DND-41 (cell line): ENCODE results near the gene LMO1.

Experiments used
- ATAC-seq: fragments of 200-7000 bp; cut with Tn5 transposase; 3 replicates; pipeline ENCODE4 v1.9.1; 2021; ENCODE audit warnings: low read depth; ENCODE audit not compliant: insufficient read depth
- DNase-seq: peaks from one replicate; pipeline ENCODE4 v3.0.0-alpha.2; 2020
- H2AFZ ChIP-seq: 2 replicates; pipeline ENCODE4 v1.6.0; 2012; ENCODE audit warnings: low read depth, low read length
- H3K27ac ChIP-seq: 2 replicates; pipeline ENCODE4 v1.5.1; 2012; ENCODE audit warnings: low read length, inconsistent platforms
- H3K27me3 ChIP-seq: fragments of 200-600 bp; sonication (generic); 2 replicates; pipeline ENCODE4 v1.6.0; 2012; ENCODE audit warnings: low read length, mild to moderate bottlenecking, inconsistent platforms; ENCODE audit not compliant: insufficient read depth, poor library complexity
- H3K36me3 ChIP-seq: 2 replicates; pipeline ENCODE4 v1.5.1; 2012; ENCODE audit warnings: low read length, inconsistent platforms; ENCODE audit not compliant: insufficient read depth
- H3K4me1 ChIP-seq: 2 replicates; pipeline ENCODE4 v1.5.1; 2012; ENCODE audit warnings: mild to moderate bottlenecking, low read length; ENCODE audit not compliant: insufficient read depth
- H3K4me2 ChIP-seq: 2 replicates; pipeline ENCODE4 v1.6.0; 2012; ENCODE audit warnings: mild to moderate bottlenecking, moderate library complexity, low read length, inconsistent platforms; ENCODE audit not compliant: insufficient read depth
- H3K4me3 ChIP-seq, 2 experiments: fragments of 200-600 bp in 1 of 2; shearing (Covaris generic) in 1 of 2; 2 replicates each; pipeline ENCODE4 v1.5.1; 2012 to 2016; ENCODE audit warnings: inconsistent platforms in 2 of 2, low read length in 2 of 2, mild to moderate bottlenecking in 2 of 2, low read depth in 1 of 2, moderate library complexity in 1 of 2
- H3K79me2 ChIP-seq: 2 replicates; pipeline ENCODE4 v1.6.0; 2012; ENCODE audit warnings: low read length, inconsistent platforms; ENCODE audit not compliant: insufficient read depth
- H3K9ac ChIP-seq: 2 replicates; pipeline ENCODE4 v1.6.0; 2012; ENCODE audit warnings: low read depth, mild to moderate bottlenecking, inconsistent platforms, low read length, moderate library complexity
- H3K9me3 ChIP-seq: 2 replicates; pipeline ENCODE4 v1.5.1; 2012; ENCODE audit warnings: low read length, moderate library complexity, mild to moderate bottlenecking, inconsistent platforms; ENCODE audit not compliant: insufficient read depth, severe bottlenecking
- H4K20me1 ChIP-seq: 2 replicates; pipeline ENCODE4 v1.6.0; 2012; ENCODE audit warnings: low read length; ENCODE audit not compliant: insufficient read depth
- CTCF ChIP-seq: IDR thresholded peaks from 2 replicates; pipeline ENCODE4 v1.5.1; 2012; ENCODE audit warnings: borderline replicate concordance, low read length, moderate library complexity, mild to moderate bottlenecking; ENCODE audit not compliant: poor library complexity, severe bottlenecking; ENCODE audit errors: extremely low read depth
- EZH2 ChIP-seq: IDR thresholded peaks from 3 replicates; pipeline ENCODE4 v1.6.1; 2012; ENCODE audit warnings: borderline replicate concordance, low read depth, mild to moderate bottlenecking, moderate library complexity, low read length, inconsistent platforms; ENCODE audit not compliant: severe bottlenecking

Gene LMO1

GRCh38 chr11:8296872-8297271, 33.2 kb upstream of the LMO1 start:
- no peak overlapping the region for H3K4me2 ChIP-seq
- no peaks in the 10 kb centered on the region for H3K27me3 ChIP-seq
- H3K4me3 ChIP-seq: no peak overlapping the region
- TF ChIP-seq EZH2: no peak
- TF ChIP-seq CTCF: no peak
- no peak overlapping the region for H2AFZ ChIP-seq
- no peaks in the 10 kb centered on the region for H3K36me3 ChIP-seq
- H3K27ac ChIP-seq: no peak overlapping the region
- no peaks in the 10 kb centered on the region for H3K79me2 ChIP-seq
- no peak for DNase-seq
- H3K9me3 ChIP-seq: no peaks in the 10 kb centered on the region
- H3K9ac ChIP-seq: no peak overlapping the region
- no peaks in the 10 kb centered on the region for H3K4me1 ChIP-seq
- H4K20me1 ChIP-seq: no peaks in the 10 kb centered on the region
- no peak for ATAC-seq

- Histone ChIP-seq H3K79me2 (no peaks in the 10 kb centered on the region), H3K4me1 (no peaks in the 10 kb centered on the region), H3K27me3 (no peaks in the 10 kb centered on the region), H3K4me3 (no peak overlapping the region), H3K9me3 (no peaks in the 10 kb centered on the region), H2AFZ (no peak overlapping the region), H3K4me2 (no peak overlapping the region), H4K20me1 (no peaks in the 10 kb centered on the region), H3K9ac (no peak overlapping the region), H3K27ac (no peak overlapping the region), H3K36me3 (no peaks in the 10 kb centered on the region)
- no peak for TF ChIP-seq EZH2
- no peak for TF ChIP-seq CTCF
- DNase-seq (no peak), ATAC-seq (no peak)
Measured at GRCh38 chr11:8296038-8296649, 32.5 kb upstream of the LMO1 start.

GRCh38 chr11:8294251-8294935, 30.7 kb upstream of the LMO1 start:
- Histone ChIP-seq H3K4me3 (no peak overlapping the region), H3K9me3 (no peaks in the 10 kb centered on the region), H3K36me3 (no peaks in the 10 kb centered on the region), H2AFZ (no peak overlapping the region), H3K27me3 (no peaks in the 10 kb centered on the region), H3K4me2 (no peak overlapping the region), H4K20me1 (no peaks in the 10 kb centered on the region), H3K27ac (no peak overlapping the region), H3K79me2 (no peaks in the 10 kb centered on the region), H3K9ac (no peak overlapping the region), H3K4me1 (no peaks in the 10 kb centered on the region)
- DNase-seq: no peak
- TF ChIP-seq CTCF (no peak), EZH2 (no peak)
- no peak for ATAC-seq
